Right lobe of liver (tissue), 4 donors: ENCODE results near the gene POU2F3.

Experiments
- CTCF ChIP-seq, 4 donors: fragments of 200-600 bp in 3 of 4; fragments of 450-650 bp in 1 of 4; IDR thresholded peaks; one replicate each; pipeline versions ENCODE4 v1.5.1 to v1.8.0; 2016 to 2022; ENCODE audit warnings: antibody characterized with exemption in 4 of 4, mild to moderate bottlenecking in 2 of 4
- POLR2A ChIP-seq: fragments of 450-650 bp; IDR thresholded peaks from one replicate; pipeline ENCODE4 v1.6.1; 2017; ENCODE audit warnings: antibody characterized with exemption, mild to moderate bottlenecking
- donor health status: DM: no; HTN: no; CAD: no.
- donor health status: DM: no; HTN: no; CAD: no.
- donor health status: DM: no; HTN: yes; CAD: no.

- no peak for TF ChIP-seq CTCF (IDR thresholded peaks at IDR 0.05)
- TF ChIP-seq POLR2A: no peak
Observed at GRCh38 chr11:120258661-120259060, 18.7 kb downstream of the POU2F3 start.
